AG10803 (cell line): ENCODE results near the gene ZBTB48.

Source experiments
- DNase-seq: peaks from one replicate; pipeline ENCODE4 v3.0.0; 2010; ENCODE audit warnings: low read depth
- H3K4me3 ChIP-seq: 2 replicates; pipeline ENCODE4 v1.5.1; 2011; ENCODE audit warnings: mild to moderate bottlenecking, low read length, control low read depth
- TF ChIP-seq, protein P1 (sequence below): conservative IDR thresholded peaks from 2 replicates; pipeline ENCODE4 v1.5.1; 2011; ENCODE audit warnings: mild to moderate bottlenecking, low read length, control low read depth, inconsistent platforms

ZBTB48 gene

DNA sequence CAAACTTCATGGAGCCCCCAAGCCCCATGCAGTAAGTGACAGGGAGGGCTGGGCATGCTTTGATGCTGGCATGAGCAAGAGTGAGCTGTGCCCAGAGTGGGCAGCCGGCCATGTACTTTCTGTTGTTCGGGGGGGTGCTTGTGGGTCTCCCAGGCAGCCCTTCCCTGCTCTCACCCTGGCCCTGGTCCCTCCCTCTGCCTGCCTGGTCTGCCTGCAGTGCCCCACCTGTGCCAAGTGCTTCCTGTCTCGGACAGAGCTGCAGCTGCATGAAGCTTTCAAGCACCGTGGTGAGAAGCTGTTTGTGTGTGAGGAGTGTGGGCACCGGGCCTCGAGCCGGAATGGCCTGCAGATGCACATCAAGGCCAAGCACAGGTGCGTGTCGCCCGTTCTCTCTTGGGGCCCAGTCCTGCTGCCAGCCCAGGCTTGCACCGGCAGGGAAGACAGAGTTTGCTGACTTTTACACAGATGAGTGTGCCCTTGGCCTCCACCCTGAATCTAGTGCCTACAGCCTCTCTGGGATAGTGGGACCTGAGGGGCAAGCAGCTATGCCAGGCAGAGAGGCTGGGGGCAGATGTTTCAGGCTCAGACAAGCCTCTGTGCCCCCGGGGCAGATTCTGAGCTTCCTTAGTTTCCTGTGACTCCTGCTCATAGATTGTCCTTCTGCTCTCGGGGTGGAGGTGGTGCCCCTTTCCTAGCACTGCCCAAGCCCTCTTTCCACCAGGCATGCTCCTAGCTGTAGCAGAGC lies 7.6 kb downstream of the ZBTB48 start:
- no peak for DNase-seq
- H3K4me3 ChIP-seq = no peak overlapping the region
- TF ChIP-seq, protein P1, sequence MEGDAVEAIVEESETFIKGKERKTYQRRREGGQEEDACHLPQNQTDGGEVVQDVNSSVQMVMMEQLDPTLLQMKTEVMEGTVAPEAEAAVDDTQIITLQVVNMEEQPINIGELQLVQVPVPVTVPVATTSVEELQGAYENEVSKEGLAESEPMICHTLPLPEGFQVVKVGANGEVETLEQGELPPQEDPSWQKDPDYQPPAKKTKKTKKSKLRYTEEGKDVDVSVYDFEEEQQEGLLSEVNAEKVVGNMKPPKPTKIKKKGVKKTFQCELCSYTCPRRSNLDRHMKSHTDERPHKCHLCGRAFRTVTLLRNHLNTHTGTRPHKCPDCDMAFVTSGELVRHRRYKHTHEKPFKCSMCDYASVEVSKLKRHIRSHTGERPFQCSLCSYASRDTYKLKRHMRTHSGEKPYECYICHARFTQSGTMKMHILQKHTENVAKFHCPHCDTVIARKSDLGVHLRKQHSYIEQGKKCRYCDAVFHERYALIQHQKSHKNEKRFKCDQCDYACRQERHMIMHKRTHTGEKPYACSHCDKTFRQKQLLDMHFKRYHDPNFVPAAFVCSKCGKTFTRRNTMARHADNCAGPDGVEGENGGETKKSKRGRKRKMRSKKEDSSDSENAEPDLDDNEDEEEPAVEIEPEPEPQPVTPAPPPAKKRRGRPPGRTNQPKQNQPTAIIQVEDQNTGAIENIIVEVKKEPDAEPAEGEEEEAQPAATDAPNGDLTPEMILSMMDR = no peak

DNA sequence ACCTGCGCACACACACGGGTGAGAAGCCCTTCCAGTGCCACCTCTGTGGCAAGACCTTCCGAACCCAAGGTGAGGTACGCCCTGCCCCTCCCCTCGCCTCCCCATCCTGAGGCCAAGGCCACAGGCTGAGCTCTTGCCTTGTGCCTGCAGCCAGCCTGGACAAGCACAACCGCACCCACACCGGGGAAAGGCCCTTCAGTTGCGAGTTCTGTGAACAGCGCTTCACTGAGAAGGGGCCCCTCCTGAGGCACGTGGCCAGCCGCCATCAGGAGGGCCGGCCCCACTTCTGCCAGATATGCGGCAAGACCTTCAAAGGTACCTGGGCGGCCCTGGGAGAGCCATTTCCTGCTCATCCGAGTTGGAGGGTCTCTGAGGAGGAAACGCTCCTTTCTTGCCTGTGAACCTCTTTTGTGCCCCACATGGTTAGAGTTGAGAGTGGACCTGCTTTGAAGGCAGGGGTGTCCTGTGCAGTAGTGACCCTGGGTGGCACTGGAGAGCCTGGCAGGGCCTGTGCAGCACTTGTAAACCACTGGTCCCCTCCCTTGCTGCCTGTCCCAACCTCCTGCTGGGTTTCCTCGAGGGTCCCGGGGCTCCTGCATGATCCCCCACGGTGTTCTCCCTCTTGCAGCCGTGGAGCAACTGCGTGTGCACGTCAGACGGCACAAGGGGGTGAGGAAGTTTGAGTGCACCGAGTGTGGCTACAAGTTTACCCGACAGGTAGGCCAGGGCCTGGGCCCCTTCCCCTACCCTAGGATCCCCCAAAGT lies 8.5 kb downstream of the ZBTB48 start:
- no peak overlapping the region for H3K4me3 ChIP-seq
- TF ChIP-seq, protein P1 = no peak
- DNase-seq = no peak

DNA sequence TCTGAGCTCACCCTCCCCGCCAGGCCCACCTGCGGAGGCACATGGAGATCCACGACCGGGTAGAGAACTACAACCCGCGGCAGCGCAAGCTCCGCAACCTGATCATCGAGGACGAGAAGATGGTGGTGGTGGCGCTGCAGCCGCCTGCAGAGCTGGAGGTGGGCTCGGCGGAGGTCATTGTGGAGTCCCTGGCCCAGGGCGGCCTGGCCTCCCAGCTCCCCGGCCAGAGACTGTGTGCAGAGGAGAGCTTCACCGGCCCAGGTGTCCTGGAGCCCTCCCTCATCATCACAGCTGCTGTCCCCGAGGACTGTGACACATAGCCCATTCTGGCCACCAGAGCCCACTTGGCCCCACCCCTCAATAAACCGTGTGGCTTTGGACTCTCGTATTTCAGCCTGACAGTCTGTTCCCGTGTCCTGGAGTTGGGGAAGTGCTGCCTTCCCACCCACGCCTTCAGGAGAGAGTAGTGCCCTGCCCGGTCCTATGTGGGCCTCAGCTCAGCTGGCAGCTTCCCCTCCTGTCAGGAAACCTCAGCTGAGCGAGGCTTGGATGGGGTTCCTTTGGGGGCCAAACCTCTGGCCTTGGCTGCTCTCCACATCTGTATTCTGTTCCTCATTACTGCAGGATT lies 9.2 kb downstream of the ZBTB48 start:
- no peak for DNase-seq
- no peak overlapping the region for H3K4me3 ChIP-seq
- TF ChIP-seq, protein P1 = no peak

DNA sequence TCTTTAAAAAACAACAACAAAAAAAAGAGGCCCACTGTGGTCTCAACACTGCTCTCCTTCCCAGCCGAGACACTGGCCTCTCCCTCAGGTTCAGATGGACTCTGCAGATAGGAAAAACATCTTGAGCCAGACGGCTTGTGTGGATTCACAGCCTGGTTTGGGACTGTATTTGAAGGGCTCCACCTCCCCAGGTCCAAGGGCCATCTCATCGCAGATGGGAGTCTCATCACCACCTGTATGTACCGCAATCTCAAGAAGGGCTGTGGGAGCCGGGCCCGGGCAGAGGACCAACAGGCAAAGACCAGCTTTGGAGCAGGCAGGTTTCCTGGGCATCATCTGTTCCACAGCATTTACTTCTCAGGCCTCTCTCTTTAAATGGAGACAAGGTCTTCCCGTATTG lies 10.3 kb downstream of the ZBTB48 start:
- no peak overlapping the region for H3K4me3 ChIP-seq
- no peak for DNase-seq
- TF ChIP-seq, protein P1 = no peak

DNA sequence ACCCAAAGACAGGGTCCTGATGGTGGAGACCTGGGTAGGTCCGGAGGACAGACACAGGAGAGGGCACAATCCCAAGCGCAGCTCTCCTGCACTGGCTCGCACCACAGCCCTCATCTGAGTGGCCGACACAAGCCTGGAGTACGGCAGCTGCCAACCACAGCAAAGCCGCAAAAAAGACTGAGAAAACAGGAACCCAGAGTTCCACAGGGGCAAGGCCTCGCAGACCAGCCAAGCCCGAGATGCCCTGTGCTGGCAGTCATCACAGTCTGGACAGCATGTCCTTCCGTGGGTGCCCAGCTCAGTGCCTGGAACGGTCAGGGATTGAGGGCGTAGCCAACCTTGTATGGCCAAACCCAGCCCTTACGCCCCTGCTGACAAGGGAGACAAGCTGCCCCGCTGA lies 11.4 kb downstream of the ZBTB48 start:
- no peak for DNase-seq
- TF ChIP-seq, protein P1 = no peak
- H3K4me3 ChIP-seq = no peak overlapping the region

DNA sequence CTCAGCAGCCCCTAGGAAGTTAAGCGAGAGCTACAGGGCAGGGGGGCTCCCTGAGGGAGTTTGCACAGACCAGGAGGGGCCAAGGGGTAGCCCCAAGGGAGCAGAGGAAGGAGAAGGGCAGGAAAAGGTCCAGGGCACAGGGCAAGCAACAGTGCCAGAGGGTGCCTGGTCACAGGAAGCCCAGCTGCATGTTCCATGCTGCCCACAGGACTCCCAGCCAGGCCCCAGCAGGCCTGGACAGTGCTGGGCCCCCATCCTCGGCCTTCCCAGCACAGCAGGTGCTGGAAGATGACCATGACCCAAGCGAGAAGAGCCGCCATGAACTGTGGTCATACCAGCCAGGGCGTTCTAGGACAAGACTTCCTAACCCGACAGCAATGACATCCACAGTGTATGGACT lies 11.8 kb downstream of the ZBTB48 start:
- no peak for DNase-seq
- TF ChIP-seq, protein P1 = no peak
- no peak overlapping the region for H3K4me3 ChIP-seq
